NOMO-1 treated with DMSO at 0.1 percent for 48 hours (cell line): ENCODE results near the gene SLC26A9.
"Not testable (repeated sequence)": the region's sequence is repeated elsewhere in the genome, so short reads cannot be mapped to it uniquely, and the experiment has no call there.

ENCODE experiments used
- DNase-seq: peaks from one replicate; lab custom pipeline; 2025; ENCODE audit not compliant: unreplicated experiment; lab: John Stamatoyannopoulos, UW

The SLC26A9 gene

GRCh38 chr1:205905095-205905494 is 38.2 kb downstream of the SLC26A9 start:
- not testable (repeated sequence) for DNase-seq

- DNase-seq, result no peak
Observed at GRCh38 chr1:205896351-205896750, 46.9 kb downstream of the SLC26A9 start.

DNA sequence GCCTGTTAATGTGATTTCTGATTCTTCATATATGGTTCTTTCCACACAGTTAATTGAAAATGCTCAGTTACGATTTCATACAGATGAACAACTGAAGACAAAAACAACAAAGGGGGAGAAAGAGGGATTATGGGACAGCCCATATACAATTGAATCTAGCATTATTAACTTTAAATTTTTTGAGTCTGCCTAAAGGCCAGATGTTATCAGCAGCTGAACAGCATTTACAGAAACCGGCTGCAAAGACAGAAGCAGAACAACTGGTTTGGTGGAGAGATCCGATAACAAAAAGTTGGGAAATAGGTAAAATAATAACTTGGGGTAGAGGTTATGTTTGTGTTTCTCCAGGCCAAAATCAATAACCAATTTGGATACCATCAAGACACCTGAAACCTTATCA is 49.1 kb downstream of the SLC26A9 start:
- not testable (repeated sequence) for DNase-seq

DNA sequence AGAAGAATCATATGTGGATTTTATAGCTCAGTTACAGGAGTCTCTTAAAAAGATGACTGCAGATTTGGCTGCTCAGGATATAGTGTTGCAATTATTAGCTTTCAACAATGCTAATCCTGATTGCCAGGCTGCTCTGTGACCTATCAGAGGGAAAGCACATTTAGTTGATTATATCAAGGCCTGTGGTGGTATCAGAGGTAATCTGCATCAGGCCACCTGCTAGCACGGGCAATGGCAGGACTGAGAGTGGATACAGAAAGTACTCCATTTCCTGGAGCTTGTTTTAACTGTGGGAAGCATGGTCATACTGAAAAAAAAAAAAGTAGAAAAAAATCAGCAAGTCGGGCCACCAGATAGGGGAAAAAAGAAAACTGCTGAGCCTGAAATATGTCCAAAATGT is 51.1 kb downstream of the SLC26A9 start:
- DNase-seq, result not testable (repeated sequence)

DNA sequence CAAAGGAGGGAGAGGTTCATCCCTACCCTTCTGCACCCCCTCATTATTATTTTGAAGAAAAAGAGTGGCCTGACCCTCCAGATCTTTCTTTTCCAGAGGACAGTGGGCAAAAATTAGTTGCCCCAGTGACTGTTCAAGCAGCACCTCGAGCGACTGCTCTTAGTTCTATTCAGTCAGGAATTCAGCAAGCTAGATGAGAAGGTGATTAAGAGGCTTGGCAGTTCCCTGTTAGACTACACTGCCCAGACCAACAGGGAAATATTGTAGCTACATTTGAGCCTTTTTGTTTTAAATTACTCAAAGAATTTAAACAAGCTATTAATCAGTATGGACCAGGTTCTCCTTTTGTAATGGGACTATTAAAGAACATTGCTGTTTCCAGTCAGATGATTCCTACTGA is 51.8 kb downstream of the SLC26A9 start:
- not testable (repeated sequence) for DNase-seq

GRCh38 chr1:205890631-205891030 is 52.6 kb downstream of the SLC26A9 start:
- not testable (repeated sequence) for DNase-seq

GRCh38 chr1:205889706-205890105 is 53.5 kb downstream of the SLC26A9 start:
- not testable (repeated sequence) for DNase-seq

DNA sequence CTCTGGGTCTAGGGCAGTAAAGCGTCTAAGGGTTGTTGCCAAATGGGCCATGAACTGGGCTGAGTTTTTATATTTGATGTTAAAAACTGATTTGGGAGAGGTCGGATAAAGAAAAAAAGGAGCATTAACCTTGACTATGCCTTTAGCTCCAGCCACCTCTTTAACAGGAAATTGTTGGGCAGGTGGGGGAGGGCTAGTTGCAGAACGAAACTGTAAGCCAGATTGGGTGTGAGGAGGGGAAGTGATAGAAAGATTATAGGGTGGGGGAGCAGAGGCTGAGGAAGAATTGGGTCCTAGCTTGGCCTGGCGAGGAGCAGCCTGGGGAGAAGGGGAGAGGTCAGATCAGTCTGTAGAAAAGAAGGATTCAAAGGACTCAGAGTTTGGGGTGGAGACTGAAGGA is 54.2 kb downstream of the SLC26A9 start:
- DNase-seq, result peak; percentile 52

GRCh38 chr1:205883792-205884191 is 59.5 kb downstream of the SLC26A9 start:
- DNase-seq, result no peak

DNA sequence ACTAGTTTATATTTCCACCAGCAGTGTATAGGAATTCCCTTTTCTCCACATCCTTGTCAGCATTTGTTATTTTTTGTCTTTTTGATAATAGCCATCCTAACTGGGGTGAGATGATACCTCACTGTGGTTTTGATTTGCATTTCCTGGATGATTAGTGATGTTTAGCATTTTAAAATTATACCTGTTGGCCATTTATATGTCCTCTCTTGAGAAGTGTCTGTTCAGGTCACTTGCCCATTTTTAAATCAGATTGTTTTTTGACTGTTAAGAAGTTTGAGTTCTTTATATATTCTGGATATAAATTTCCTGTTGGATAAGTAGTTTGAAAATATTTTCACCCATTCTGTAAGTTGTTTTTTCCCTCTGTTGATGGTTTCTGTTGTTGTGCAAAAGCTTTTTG is 62.3 kb downstream of the SLC26A9 start:
- no peak for DNase-seq

DNA sequence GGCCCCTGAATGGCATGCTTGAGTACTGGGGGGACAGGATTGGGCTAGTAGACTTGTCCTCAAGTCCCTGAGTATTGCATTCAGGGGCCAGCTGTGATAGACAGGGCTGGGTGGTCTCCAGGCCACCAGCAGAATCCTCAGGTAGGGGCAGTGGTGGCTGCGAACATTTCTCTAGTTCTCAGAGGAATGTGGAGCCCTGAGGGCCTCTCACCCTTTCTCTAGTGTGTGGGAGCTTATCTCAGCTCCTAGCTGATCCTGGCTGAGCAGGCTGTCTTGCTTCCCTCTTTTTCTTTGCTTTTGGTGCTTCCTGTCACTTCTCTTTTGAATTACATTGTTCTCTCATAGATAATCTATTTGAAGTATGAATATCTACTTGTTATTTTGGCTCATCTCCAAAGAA is 63.3 kb downstream of the SLC26A9 start:
- DNase-seq, result no peak

GRCh38 chr1:205878026-205878425 is 65.2 kb downstream of the SLC26A9 start:
- peak; percentile 49 for DNase-seq

DNA sequence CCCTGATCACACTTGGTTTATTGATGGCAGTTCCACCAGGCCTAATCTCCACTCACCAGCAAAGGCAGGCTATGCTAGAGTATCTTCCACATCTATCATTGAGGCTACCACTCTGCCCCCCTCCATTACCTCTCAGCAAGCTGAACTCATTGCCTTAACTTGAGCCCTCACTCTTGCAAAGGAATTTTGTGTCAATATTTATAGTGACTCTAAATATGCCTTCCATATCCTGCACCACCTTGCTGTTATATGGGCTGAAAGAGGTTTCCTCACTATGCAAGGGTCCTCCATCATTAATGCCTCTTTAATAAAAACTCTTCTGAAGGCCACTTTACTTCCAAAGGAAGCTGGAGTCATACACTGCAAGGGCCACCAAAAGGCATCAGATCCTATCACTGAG is 70.1 kb downstream of the SLC26A9 start:
- not testable (repeated sequence) for DNase-seq

- no peak for DNase-seq
Observed at GRCh38 chr1:205870236-205870635, 73.0 kb downstream of the SLC26A9 start.
